HG03196 (cell line): Measurements from ENCODE around the gene FLOT1.

ENCODE experiments used
- ATAC-seq: cut with Tn5 transposase; IDR thresholded peaks from one replicate; pipeline ENCODE4 v1.9.1; 2021; ENCODE audit not compliant: unreplicated experiment

Gene FLOT1

GRCh38 chr6:30683183-30683979, 59.1 kb downstream of the FLOT1 start:
- ATAC-seq, result no peak

- peak; percentile 37 for ATAC-seq
Observed at GRCh38 chr6:30682143-30683117, 60.1 kb downstream of the FLOT1 start.

- no peak for ATAC-seq
Observed at GRCh38 chr6:30681766-30682142, 60.7 kb downstream of the FLOT1 start.

GRCh38 chr6:30679765-30680535, 62.5 kb downstream of the FLOT1 start:
- no peak for ATAC-seq

- no peak for ATAC-seq
Observed at GRCh38 chr6:30678964-30679726, 63.3 kb downstream of the FLOT1 start.
